Posterior cingulate gyrus (tissue), 11 donors: ENCODE measurements around the gene SLC6A9.

ENCODE experiments used
- DNase-seq, 10 donors: peaks; one replicate each; pipeline versions ENCODE4 v3.0.0 to v3.0.0-alpha.2; 2020 to 2021; ENCODE audit warnings: mixed read lengths in 3 of 10
- intact Hi-C: fragments of 100-400 bp; cut with DNase I; formaldehyde crosslinking; loops from one replicate; pipeline ENCODE4 v1.15.1; 2023

Gene SLC6A9

DNA sequence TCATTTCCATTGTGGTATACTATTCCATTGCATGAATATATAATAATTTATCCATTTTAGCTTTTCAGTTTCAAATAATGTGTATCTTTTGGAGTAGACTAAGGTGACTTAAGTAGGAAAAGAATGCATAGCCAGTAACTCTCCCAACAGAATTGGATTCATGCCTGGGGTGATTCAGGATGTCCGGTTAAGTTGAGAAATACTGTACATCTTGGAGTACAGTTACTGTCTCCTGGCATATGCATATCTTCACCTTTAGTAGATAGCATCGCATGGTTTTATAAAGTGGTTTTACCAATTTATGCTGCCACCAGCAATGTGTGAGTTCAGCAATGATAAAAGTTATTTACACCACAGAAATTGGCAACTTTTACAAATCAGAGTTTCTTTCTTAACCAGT, 18.6 kb upstream of the SLC6A9 start:
- intact Hi-C loops, result loop anchor here (5.0 kb wide), 1 partner anchor 523 kb away; no protein-coding TSS in a partner anchor
- no peak for DNase-seq

DNA sequence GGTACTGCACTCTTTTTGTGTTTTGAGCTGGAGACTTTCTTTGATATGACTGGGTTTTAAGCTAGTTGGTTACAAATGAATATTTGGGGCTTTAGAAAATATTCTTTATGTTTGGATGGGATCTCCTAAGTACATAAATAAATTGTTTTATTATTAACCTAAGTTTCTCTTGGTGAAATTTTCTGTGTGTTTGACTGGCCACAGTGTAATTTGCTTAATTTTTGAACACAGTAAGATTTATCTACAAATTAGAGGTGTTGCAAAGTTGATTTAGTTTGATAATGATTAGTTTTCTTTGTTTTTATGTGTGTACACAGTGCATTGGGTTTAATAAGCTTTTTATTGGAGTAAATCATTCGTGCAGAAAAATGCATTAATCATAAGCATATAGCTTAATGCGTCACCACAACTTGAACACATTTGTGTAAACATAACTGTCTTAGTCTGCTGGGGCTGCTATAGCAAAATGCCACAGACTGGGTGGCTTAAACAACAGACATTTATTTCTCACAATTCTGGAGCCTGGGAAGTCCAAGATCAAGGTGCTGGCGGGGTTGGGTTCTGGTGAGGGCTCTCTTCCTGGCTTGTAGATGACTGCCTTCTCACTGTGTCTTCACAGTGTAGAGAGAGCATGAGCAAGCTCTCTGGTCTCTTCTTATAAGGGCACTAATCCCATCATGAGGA, 17.4 kb upstream of the SLC6A9 start:
- intact Hi-C loops, result loop anchor here (5.0 kb wide), 1 partner anchor 521 kb away; no protein-coding TSS in a partner anchor
- DNase-seq, result no peak

DNA sequence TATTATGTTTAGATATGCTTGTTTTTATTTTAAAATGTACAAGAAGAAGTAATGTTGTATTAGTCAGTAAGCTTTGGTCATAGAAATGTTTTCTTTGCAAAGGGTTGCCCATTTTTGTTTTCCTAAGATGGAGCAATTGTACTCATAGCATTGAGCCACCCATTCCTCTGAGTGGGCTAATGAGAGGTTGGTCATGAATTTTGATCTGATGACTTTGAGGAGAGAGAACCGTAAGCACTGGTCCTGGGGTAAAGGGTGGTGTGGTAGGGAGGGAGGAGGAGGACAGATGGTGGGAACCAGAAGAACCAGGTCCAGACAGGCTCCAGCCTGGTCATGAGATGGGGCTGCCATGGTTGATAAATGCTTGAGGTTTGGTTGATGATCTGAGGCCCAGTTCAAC, 15.9 kb upstream of the SLC6A9 start:
- DNase-seq, result no peak
- intact Hi-C loops, result loop anchor here (5.0 kb wide), 1 partner anchor 520 kb away; no protein-coding TSS in a partner anchor

DNA sequence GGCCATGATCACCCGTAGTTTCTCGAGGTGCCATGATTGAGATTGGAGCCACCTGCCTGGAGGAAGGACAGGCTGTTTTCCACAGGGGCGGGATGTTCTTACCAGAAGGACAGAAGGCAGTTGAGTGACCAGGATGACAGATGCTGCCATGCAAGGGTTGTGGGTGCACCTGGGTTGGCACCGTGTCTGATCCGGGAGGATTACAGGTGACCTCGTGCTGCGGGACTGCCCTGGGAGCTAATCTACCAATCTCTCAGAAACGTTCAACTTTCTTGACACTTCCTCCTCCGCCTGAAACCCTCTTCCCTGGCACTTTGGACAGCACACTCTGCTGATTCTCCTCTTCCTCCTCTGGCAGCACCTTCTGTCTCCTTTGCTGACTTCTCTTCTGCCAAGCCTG, 13.8 kb upstream of the SLC6A9 start:
- no peak for DNase-seq
- intact Hi-C loops, result loop anchor here (5.0 kb wide), 1 partner anchor 518 kb away; no protein-coding TSS in a partner anchor

DNA sequence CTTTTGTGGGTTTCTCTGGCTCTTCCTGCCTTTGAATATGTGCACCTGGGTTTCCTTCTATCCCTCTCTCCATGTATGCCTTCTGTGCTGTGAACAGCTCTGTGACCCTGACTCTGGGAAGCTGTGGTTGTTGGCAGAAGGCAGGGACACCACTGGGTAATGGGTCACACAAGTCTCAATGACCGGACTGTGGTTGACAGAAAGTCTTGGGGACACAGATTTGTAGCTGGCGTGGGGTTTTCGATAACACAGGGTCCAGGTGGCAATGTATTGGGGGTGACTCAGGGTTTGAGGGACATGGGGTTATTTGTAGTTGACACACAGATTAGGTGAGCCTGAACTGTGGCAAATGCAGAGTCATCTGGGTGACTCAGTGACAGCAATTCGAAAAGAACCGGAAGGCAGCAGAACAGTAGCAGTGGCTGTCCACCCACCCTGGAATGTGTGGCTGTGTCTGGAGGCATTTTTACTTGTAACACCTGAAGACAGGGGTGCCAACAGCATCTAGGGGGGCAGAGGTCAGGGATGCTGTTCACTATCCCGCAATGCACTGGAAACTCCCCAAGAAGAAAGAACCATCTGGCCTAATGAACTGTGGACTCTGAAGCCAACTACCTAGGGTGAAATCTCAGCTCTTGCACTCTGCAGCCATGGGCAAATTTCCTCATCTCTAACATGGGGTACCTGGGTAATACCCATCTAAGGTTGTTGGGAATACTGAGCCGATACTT, 13.0 kb upstream of the SLC6A9 start:
- intact Hi-C loops, result no loop called here
- no peak for DNase-seq

DNA sequence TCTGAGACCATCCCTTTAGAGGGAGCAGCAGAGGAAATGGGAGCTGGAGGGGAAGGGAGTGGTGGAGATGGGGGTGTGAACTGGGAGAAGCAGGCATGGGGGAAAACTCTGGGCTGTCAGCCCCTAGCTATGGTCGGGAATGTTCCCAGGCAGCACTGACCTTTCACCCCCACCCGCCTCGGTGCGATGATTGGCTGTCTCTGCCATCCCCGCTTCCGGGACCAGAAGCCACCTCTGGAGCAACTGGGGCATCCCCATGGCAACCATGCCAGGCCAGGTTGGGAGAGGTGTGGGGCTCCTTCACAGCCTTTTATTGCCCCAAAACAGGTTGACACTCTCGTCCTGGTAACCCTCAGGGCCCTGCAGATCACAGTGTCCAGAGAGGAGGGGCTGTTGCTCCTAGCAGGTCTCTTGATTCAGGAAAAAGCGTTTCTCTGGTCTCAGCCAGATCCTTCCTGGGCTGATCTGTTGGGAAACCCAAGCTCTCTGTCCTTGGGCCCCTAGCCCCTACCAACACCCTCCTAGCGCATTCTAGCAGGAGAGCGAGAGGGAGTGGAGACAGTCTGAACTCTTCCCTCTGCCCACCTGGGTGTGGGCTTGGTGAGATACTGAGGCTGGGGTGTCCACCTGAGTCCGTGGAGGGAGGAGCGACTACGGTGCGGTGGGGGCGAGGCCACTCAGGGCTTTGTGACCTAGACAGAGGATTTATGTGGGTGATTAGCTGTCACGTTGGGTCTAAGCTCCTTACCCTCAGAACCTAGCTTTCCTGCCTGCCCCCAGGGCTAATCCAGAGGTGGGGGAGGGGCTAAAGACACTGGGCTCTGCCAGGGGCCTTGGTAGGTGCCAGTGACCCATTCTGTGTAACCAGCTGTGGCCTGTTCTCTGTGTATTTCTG, 12.2 kb upstream of the SLC6A9 start:
- intact Hi-C loops, result no loop called here
- no peak for DNase-seq

DNA sequence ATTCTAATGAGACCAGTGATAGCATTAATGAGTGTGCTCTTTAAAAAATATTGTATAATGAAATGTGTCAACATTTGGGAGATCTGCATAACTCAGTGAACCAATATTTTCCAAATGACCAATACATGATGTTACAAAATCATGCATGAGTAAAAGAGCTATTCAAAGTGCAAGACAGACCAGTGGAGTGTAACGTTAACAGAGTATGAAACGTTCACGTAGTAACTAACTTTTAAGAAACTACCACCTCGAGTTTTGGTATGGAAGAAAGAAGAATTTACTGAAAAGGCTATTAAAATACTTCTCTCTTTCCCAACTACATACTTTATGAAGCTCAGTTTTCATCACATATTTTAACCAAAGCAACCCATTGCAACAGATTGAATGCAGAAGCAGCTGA, 9.6 kb upstream of the SLC6A9 start:
- intact Hi-C loops, result no loop called here
- no peak for DNase-seq

DNA sequence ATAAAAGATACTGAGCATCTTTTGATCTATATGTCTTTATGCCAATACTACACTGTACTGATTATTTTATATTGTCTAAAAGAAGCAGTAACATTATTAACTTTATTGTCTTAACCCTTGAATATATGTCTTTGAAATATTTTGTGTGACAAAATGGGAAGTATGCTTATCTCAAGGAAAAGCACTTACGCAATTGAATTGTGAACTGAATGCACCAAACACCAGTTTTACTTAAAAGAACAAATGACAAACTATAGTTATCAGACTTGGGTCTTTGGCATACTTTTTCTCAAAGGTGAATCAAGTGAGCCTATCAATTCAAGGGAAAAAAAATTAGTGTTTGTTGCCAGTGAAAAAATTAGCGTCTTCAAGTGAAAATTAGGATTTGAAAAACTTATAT, 9.2 kb upstream of the SLC6A9 start:
- intact Hi-C loops, result no loop called here
- DNase-seq, result no peak

DNA sequence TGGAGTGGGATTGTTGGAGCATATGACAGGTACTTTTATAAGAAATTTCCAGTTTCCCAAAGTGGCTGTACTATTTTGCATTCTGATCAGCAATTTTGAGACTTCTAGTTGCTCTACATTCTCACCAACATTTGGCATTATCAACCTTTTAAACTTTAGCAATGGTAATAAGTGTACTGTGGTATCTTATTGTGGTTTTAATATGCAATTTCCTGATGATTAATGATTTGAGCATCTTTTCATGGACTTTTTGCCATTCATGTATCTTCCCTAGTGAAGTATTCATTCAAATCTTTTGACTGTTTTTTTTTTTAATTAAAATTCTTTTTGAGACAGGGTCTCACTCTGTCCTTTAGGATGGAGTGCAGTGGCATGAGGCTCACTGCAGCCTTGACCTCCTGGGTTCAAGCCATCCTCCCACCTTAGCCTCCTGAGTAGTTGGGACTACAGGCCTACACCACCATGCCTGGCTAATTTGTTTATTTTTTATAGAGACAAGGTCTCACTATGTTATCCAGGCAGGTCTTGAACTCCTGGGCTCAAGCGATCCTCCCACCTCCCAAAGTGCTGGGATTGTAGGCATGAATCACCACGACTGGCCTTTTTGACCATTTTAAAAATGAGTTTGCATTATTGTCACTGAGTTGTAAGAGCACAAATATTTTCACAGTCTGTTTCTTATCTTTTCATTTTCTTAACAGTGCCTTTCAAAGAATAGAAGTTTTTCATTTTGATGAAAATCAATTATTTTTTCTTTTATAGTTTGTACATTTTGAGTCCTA, 7.8 kb upstream of the SLC6A9 start:
- intact Hi-C loops, result loop anchor here (5.0 to 10.0 kb wide), 2 partner anchors 94 to 277 kb away; partner anchors contain the start of gene IPO13
- no peak for DNase-seq

DNA sequence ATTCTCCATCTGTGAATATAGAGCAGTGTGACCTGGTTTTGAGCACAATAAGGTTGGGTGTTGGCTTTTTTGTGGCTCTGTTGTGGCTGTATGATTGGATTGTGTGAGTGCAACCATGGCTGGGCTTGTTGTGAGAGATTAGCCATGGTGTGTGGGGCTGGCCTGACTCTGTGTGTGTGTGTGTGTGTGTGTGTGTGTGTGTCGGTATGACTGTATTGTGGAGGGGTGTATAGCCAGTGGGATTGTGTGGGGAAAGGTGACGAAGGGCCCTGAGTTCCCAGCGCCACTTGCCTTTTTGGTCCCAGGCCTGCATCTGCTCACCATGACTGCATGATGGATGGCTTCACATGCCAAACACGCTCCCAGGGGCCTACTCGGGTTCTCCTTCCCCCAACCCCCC, 5.9 kb upstream of the SLC6A9 start:
- DNase-seq, result no peak
- intact Hi-C loops, result loop anchor here (5.0 to 10.0 kb wide), 2 partner anchors 92 to 275 kb away; partner anchors contain the start of gene IPO13

DNA sequence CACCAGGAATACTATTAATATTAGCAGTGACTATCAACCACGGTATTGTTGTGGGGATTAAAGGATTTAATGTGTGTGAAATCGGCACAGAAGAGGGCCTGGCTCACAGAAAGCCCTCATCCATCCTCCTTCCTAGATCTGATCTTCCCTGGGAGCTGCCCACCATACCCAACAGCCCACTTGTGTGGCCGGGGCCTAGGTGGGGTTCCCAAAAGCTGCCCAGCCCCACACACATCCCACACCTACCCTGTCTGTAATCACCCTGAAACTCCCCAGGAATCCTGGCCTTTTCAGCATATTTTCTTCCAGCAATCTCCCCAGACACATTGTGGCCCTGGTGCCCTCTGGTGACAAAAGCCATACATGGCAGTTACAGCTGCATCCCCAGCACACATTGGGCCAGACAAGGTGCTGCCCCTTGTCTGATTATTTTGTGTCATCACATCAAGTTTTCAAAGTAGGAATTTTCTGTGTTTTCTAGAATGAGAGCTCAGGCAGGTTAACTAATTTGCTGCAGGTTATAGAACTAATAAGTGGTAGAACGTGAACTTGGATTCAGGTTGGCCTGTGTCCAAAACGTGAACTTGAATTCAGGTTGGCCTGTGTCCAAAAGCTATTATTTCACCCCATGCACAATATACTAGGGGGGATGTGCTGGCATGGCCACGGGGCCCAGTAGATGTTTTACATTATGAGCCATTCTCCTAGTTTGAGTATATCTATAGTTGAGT, 5.3 kb upstream of the SLC6A9 start:
- peak in 8 of 10 donors; percentile 72 to 95 (median 76) for DNase-seq
- intact Hi-C loops, result loop anchor here (1.0 to 10.0 kb wide), 3 partner anchors 31 to 274 kb away; partner anchors contain the start of gene IPO13

DNA sequence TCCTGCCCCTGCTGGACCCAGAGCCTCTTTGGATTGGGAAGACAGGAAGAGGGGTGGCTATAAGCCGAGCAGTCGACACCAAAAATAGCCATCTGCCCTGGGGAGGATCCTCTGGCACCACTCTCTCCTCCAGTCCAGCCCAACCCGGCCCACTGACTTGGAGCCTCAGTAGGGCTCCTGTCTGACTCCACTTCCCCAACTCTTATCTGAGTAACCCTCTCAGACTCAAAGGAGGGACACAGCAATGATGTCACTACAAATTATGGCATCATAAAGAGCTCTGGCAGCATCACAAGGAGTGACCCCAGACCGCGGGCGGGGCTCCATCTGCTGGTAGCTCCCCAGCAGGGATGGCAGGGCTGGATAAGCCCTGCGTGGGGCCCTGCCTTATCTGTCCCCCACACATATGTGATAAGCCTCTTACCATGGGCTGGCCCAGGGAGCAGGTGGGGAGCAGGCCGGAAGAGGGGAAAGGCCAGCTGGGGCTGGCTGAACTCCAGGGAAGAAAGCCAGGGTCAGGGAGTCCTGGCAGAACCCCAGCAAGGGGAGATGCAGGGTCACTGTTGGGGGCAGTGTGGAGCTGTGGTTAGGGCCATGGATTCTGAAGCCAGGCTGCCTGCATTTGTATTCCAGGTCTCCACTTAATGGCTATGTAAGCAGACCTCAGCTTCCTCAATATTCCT, 4.6 kb upstream of the SLC6A9 start:
- intact Hi-C loops, result loop anchor here (1.0 to 10.0 kb wide), 3 partner anchors 31 to 274 kb away; partner anchors contain the start of gene IPO13
- DNase-seq, result no peak

DNA sequence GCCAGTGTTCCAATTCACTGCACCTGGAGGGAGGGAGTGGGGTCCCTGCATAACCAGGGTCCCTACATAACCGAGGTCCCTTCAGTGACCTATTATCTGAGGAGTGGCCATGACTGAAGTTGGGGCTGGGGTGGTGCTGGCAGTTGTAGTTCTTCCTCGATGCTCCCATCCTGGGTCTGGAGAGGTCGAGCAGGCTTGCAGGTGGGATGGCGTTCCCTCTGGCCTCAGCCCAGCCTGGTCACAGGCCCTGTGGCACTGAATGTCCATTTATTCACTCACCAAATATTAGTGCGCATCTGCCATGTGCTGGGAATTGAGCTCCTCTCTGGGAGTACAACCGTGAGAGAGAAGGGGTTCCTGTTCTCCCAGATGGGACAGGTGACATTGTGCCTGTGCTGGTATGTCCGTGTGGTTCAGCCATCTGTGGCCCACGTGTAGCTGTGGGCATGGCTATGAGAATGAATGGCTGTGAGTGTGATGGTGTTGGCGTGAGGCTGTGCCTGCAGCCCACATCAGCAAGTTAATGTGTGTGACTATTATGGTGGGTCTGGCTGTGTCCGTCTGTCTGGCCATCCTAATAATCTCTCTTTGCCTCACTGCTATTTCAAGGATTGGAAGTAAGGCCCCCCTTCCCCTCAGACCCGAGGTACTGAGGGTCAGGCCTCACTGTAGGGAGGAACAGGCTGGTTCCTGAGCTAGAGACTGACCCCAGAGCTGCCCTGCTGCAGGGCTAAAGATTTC, 3.9 kb upstream of the SLC6A9 start:
- intact Hi-C loops, result loop anchor here (5.0 to 10.0 kb wide), 2 partner anchors 90 to 273 kb away; partner anchors contain the start of gene IPO13
- peak in 1 of 10 donors; percentile 61 for DNase-seq

DNA sequence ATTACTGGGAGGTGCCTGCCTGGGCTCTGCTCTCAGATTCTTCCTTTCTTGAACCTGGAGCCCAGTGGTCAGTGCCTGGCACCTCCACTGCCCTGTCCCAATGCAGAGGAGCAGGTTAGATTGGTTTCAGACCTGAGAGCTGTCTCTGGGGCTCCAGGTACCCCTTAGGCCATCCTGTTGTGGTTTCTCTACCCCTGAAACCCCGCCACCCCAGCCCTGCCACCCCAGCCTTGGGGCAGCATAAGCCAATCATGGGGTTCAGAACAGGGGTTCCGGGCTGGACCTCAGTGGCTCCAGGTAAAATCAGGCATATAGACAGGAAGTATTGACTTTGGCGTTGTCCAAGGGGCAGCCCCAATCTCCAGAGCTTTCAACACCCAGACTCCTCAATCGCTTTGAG, 3.2 kb upstream of the SLC6A9 start:
- DNase-seq, result no peak
- intact Hi-C loops, result loop anchor here (10.0 kb wide), 1 partner anchor 90 kb away; the partner anchor contains the start of gene IPO13

DNA sequence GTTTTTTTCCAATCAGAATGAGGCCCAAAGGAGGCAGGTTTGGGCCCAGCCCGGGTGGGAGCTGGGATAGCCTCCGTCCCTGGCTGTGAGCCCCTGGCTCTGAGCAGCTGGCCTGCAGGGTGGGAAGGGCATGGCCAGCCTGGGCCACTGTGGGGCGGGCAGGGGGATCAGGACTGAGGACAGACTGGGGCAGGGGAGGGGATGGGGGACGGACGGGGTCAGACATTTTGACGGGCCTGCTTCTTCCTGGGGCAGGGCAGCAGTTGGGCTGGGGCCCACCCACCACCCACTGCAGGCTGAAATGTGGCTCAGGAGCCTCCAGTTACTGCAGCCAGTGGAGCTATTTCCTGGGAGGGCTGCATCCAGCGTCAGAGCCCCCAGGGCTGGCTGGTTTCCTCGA, 2.5 kb upstream of the SLC6A9 start:
- peak in 2 of 10 donors; percentile 65 to 66 for DNase-seq
- intact Hi-C loops, result loop anchor here (10.0 kb wide), 1 partner anchor 89 kb away; the partner anchor contains the start of gene IPO13

DNA sequence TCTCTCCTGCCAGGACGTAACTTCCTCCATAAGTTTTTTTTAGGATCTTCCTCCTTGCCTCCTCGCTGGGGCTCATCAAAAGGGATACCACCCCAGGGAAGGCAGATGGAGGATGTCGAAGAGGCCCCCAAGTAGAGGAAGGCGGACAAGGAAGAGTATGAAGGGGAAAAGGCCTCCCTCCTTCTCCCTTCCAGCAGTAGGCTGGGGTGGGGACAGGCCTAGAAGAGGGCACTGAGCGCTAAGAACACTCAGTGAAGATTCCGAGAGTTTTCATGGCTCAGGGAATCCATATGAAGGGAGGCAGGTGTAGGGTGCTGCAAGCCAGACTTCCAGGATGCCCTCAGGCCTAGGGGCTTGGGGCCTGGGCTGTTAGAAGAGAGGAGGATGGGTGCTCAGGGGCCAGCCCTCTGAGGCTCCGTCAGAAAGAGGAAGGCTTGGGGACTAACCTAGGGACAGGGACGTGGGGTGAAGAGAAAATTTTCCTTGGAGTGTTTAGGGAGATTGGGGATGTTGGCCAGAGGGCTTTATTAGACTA, 1.8 kb upstream of the SLC6A9 start:
- intact Hi-C loops, result loop anchor here (10.0 kb wide), 1 partner anchor 88 kb away; the partner anchor contains the start of gene IPO13
- peak in 1 of 10 donors; percentile 57 for DNase-seq

DNA sequence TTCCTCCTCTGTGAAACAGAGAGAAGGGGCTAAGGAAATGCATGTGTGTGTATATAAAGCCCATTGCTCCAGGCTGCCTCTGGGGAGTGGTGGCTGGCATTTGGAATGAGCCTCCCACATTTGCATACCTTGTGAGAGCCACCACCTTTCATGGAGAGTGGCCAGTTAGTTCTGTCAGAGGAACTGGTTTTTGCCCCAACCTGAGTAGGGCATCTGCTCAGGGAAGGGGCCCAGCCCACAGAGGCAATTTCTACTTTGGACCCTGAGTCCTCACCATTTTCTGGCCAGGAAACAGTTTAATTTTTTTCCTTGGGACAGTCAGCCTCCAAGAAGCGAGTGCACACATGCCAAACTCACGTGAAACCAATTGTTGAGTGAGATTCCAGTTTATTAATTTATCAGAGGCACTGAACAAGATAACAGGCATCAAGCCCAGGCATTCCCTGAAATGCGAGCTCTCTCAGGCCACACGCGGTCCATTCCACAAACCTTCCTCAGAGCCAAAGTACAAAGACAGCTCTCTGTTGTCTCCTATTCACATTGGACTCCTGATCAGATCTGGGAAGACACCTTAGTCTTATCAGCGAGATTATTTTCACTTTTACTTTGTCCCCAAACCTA, 1.0 kb upstream of the SLC6A9 start:
- DNase-seq, result no peak
- intact Hi-C loops, result loop anchor here (10.0 kb wide), 1 partner anchor 87 kb away; the partner anchor contains the start of gene IPO13
